Measurements from ENCODE around the gene ILRUN. TPM values are rescaled to one million over a fixed set of nuclear protein-coding genes. Genes with fewer than 3 reads are reported as not detected.
"Not testable (repeated sequence)": the region's sequence is repeated elsewhere in the genome, so short reads cannot be mapped to it uniquely, and the experiment has no call there.

The ILRUN gene
- total RNA-seq, 4 donors from 2014 or later, result 9.0 to 70.8 (median 35.0) TPM

GRCh38 chr6:34674268-34674639 is 22.3 kb downstream of the ILRUN start:
- H3K27me3 ChIP-seq, result no peaks in the 10 kb centered on the region
- intact Hi-C loops (cut with DNase I; ENCODE audit: low total_unique reads), result no loop called here
- DNase-seq, result no peak
- H3K27ac ChIP-seq, result no peak overlapping the region
- H3K36me3 ChIP-seq, result no peaks in the 10 kb centered on the region
- peaks cover 3% of the 10 kb centered on the region in 2 donors for H3K4me1 ChIP-seq
- TF ChIP-seq POLR2A (IDR thresholded peaks at IDR 0.05), result no peak
- TF ChIP-seq, protein P1, sequence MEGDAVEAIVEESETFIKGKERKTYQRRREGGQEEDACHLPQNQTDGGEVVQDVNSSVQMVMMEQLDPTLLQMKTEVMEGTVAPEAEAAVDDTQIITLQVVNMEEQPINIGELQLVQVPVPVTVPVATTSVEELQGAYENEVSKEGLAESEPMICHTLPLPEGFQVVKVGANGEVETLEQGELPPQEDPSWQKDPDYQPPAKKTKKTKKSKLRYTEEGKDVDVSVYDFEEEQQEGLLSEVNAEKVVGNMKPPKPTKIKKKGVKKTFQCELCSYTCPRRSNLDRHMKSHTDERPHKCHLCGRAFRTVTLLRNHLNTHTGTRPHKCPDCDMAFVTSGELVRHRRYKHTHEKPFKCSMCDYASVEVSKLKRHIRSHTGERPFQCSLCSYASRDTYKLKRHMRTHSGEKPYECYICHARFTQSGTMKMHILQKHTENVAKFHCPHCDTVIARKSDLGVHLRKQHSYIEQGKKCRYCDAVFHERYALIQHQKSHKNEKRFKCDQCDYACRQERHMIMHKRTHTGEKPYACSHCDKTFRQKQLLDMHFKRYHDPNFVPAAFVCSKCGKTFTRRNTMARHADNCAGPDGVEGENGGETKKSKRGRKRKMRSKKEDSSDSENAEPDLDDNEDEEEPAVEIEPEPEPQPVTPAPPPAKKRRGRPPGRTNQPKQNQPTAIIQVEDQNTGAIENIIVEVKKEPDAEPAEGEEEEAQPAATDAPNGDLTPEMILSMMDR (IDR thresholded peaks at IDR 0.05), result no peak
- no peak overlapping the region for H3K4me3 ChIP-seq
- H3K9me3 ChIP-seq, result no peaks in the 10 kb centered on the region

GRCh38 chr6:34673064-34673463 is 23.5 kb downstream of the ILRUN start:
- Histone ChIP-seq H3K27ac (no peak overlapping the region), H3K4me3 (no peak overlapping the region), H3K4me1 (peaks cover 3% of the 10 kb centered on the region in 2 donors), H3K36me3 (no peaks in the 10 kb centered on the region), H3K27me3 (no peaks in the 10 kb centered on the region), H3K9me3 (no peaks in the 10 kb centered on the region)
- intact Hi-C loops (cut with DNase I; ENCODE audit: low total_unique reads), result no loop called here
- no peak for DNase-seq
- TF ChIP-seq, protein P1 (IDR thresholded peaks at IDR 0.05), result no peak
- TF ChIP-seq POLR2A (IDR thresholded peaks at IDR 0.05), result no peak

GRCh38 chr6:34672657-34673043 is 23.9 kb downstream of the ILRUN start:
- intact Hi-C loops (cut with DNase I; ENCODE audit: low total_unique reads), result no loop called here
- TF ChIP-seq, protein P1 (IDR thresholded peaks at IDR 0.05), result no peak
- no peak for TF ChIP-seq POLR2A (IDR thresholded peaks at IDR 0.05)
- H3K4me3 ChIP-seq, result no peak overlapping the region
- no peak overlapping the region for H3K27ac ChIP-seq
- no peak for DNase-seq
- H3K9me3 ChIP-seq, result no peaks in the 10 kb centered on the region
- no peaks in the 10 kb centered on the region for H3K27me3 ChIP-seq
- peaks cover 3% of the 10 kb centered on the region in 2 donors for H3K4me1 ChIP-seq
- H3K36me3 ChIP-seq, result no peaks in the 10 kb centered on the region

- Histone ChIP-seq H3K36me3 (no peaks in the 10 kb centered on the region), H3K9me3 (no peaks in the 10 kb centered on the region), H3K27me3 (no peaks in the 10 kb centered on the region), H3K4me1 (peaks cover 3% of the 10 kb centered on the region in 2 donors), H3K4me3 (no peak overlapping the region), H3K27ac (peak overlapping the region in 1 of 2 donors; percentile 38)
- TF ChIP-seq, protein P1 (IDR thresholded peaks at IDR 0.05), result no peak
- no peak for TF ChIP-seq POLR2A (IDR thresholded peaks at IDR 0.05)
- intact Hi-C loops (cut with DNase I; ENCODE audit: low total_unique reads), result no loop called here
- no peak for DNase-seq
Observed at GRCh38 chr6:34671801-34672656, 24.5 kb downstream of the ILRUN start.

- TF ChIP-seq, protein P1 (IDR thresholded peaks at IDR 0.05), result no peak
- TF ChIP-seq POLR2A (IDR thresholded peaks at IDR 0.05), result no peak
- peak overlapping the region in 1 of 2 donors; percentile 38 for H3K27ac ChIP-seq
Observed at GRCh38 chr6:34671367-34671766, 25.2 kb downstream of the ILRUN start.

DNA sequence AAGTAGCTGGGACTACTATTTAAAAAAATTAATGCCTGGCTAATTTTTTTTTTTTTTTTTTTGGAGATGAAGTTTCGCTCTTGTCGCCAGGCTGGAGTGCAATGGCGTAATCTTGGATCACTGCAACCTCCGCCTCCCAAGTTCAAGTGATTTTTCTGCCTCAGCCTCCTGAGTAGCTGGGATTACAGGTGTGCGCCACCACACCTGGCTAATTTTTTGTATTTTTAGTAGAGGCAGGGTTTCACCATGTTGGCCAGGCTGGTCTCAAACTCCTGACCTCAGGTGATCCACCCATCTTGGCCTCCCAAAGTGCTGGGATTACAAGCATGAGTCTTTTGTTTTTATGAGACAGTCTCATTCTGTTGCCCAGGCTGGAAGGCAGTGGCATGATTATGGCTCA is 27.8 kb downstream of the ILRUN start:
- intact Hi-C loops (cut with DNase I; ENCODE audit: low total_unique reads); H3K9me3 ChIP-seq; H3K4me3 ChIP-seq; DNase-seq; H3K27ac ChIP-seq; H3K36me3 ChIP-seq; H3K27me3 ChIP-seq: not testable (repeated sequence)
- peaks cover 0 to 11% of the 10 kb centered on the region in 2 donors for H3K4me1 ChIP-seq

More at GRCh38 chr6:34671367-34671766, 25.2 kb downstream of the ILRUN start:
- intact Hi-C loops (cut with DNase I; ENCODE audit: low total_unique reads), result no loop called here
- Histone ChIP-seq H3K4me1 (peaks cover 3% of the 10 kb centered on the region in 2 donors), H3K27me3 (no peaks in the 10 kb centered on the region), H3K36me3 (no peaks in the 10 kb centered on the region), H3K9me3 (no peaks in the 10 kb centered on the region), H3K4me3 (no peak overlapping the region)
- DNase-seq, result no peak

All from uterus (tissue), 4 donors.